HG03571 (cell line): ENCODE measurements around the gene SLC13A1.
"Not testable (repeated sequence)": the region's sequence is repeated elsewhere in the genome, so short reads cannot be mapped to it uniquely, and the experiment has no call there.

Experiments
- ATAC-seq: cut with Tn5 transposase; IDR thresholded peaks from one replicate; pipeline ENCODE4 v1.9.1; 2021; ENCODE audit not compliant: unreplicated experiment

The SLC13A1 gene

DNA sequence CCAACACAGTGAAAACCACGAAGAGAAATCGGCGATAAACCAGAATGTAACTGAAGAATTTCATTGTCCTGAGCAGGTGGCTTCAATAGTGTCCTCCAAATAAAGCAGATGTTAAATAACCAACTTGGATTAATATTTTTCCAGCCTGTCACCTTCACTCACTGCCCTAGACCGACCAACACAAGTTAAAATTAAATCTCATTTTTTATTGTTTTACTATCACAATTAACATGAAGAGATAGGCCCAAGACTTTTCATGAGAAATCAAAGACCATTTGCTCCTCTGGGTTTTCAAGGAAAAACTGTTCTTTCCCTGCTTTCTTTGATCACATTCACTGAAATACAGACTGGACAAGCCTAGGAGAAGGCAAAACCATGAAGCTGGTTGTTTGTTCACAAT lies at the start of gene SLC13A1:
Gene SLC13A1 (minus strand): TSS at position 87 of the 400 bp plus-strand sequence. CDS start 23 bp downstream, at position 64.
- ATAC-seq = no peak

DNA sequence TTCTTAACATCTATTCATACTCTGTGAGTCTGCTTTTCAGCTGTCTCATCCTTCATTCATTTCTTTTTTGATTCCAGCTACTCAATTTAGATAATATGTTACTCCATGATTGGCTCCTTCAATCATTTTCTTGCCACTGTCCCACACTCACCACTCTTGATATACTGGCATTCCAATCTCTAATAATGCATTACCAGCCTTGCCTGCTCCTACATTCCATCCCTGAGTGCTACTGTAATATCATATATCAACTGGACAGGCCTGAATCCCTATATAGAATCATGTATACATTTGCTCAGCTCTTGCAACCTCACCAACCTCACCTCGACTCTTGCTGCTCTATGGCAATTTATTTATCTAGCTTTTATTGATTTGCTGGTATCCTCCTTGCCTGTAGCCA lies 45.0 kb upstream of the SLC13A1 start:
- no peak for ATAC-seq

DNA sequence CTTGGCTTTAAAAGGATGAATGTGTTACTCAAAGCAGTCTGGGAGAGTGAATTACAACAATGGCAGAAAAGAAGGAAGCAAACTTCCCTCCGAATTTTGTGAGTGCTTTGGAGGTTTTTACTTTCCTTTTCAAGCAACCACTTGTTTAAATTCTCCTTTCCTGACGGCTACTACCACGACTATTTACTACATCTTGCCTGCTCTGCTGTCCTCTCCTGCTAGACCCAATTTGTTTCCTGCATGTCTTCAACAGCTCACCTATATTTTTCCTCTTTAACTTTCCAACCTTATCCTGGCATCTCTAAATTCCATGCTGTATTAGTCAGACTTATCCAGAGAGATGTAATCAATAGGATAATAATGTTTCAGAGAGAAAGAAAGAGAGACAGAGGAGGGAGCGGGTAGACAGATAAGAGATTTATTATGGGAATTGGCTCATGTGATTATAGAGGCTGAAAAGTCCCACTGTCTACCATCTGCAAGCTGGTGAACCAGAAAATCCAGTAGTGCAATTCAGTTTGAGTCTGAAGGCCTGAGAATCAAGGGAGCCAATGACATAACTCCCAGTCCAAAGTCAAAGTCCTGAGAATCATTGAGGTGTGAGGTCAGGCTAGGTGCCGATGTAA lies 42.8 kb upstream of the SLC13A1 start:
- ATAC-seq = no peak

GRCh38 chr7:123241809-123242208 lies 42.0 kb upstream of the SLC13A1 start:
- ATAC-seq = no peak

DNA sequence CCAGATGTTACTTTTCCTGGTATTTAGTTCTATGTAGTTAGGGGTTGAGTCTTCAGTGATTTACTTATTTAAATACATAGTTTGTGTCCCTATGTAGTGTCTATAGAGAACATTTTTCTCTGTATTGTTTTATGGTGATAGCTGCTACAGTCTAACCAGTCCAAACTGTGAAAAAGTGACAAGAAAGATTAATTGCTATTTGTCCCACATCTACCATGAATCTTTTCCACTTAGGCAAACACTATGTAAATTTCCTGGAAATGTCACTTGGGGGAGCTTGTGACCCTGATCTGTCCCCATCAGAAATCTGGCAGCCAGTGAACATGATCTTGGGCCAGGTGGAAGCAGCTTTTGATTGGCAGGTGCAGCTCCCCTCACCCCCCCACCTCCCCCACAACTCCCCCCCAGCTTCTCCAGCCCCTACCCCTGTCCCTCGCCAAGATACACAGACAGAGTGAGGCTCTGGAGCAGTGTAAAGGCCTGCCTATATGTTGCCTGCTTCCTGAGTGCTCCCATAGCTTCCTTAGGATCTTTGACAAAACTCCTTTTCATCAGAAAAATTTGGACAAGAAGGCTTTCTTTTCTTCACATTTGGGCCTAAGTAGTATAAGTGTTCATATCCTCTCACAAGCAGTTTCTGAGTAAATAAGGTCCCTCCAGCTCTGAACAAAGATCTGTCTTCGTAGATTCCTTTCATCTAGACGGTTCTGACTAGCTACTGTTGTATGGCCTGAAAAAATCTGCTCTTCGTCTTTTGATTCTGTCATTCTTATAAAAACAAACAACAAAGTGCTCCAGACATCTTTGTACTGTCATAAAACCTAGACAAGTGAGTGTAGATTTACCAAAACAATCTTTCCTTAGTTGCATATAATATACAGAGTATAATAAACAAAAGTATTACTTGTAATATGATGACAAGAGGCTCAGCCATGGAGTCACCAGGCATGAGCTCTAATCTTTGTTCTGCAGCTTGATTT lies 31.5 kb upstream of the SLC13A1 start:
- no peak for ATAC-seq

- no peak for ATAC-seq
Observed at GRCh38 chr7:123230603-123231002, 30.8 kb upstream of the SLC13A1 start.

- no peak for ATAC-seq
Observed at GRCh38 chr7:123230147-123230546, 30.4 kb upstream of the SLC13A1 start.

GRCh38 chr7:123229426-123229825 lies 29.7 kb upstream of the SLC13A1 start:
- ATAC-seq = no peak

- ATAC-seq = not testable (repeated sequence)
Observed at GRCh38 chr7:123227666-123228065, 27.9 kb upstream of the SLC13A1 start.

DNA sequence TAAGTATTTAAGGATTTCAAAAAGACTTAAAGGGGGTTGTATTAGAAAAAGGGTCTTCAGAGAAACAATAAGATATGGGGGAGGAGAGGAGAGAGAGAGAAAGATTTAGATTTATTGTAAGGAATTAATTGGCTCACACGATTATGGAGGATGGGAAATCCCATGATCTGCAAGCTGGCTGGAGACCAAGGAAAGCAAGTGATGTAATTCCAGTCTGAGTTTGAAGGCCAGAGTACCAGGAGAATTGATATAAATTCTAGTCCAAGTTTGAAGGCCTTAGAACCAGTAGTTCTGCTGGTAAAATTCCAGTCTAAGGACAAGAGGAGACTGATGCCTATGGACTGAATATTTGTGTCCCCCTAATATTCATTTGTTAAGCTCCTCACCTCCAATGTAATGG lies 20.6 kb upstream of the SLC13A1 start:
- ATAC-seq = no peak

- no peak for ATAC-seq
Observed at GRCh38 chr7:123218866-123219265, 19.1 kb upstream of the SLC13A1 start.

GRCh38 chr7:123216825-123217224 lies 17.1 kb upstream of the SLC13A1 start:
- no peak for ATAC-seq

GRCh38 chr7:123215350-123215749 lies 15.6 kb upstream of the SLC13A1 start:
- ATAC-seq = no peak

GRCh38 chr7:123211545-123211944 lies 11.8 kb upstream of the SLC13A1 start:
- no peak for ATAC-seq

- ATAC-seq = no peak
Observed at GRCh38 chr7:123210986-123211385, 11.2 kb upstream of the SLC13A1 start.

GRCh38 chr7:123209786-123210185 lies 10.0 kb upstream of the SLC13A1 start:
- ATAC-seq = no peak

- ATAC-seq = no peak
Observed at GRCh38 chr7:123208793-123209192, 9.0 kb upstream of the SLC13A1 start.

- no peak for ATAC-seq
Observed at GRCh38 chr7:123204206-123204835, 4.6 kb upstream of the SLC13A1 start.

GRCh38 chr7:123201901-123202300 lies 2.1 kb upstream of the SLC13A1 start:
- no peak for ATAC-seq

- no peak for ATAC-seq
Observed at GRCh38 chr7:123198668-123199652, 809 bp downstream of the SLC13A1 start.
